NCI-H345 (cell line): ENCODE measurements around the gene ALDH1L2.
A peak's percentile ranks its signal among the peaks of the same experiment; 100 is the strongest.

Experiments
- DNase-seq: peaks from one replicate; lab custom pipeline; 2025; lab: John Stamatoyannopoulos, UW

The ALDH1L2 gene

GRCh38 chr12:105083551-105084105 is 630 bp downstream of the ALDH1L2 start:
- no peak for DNase-seq

- DNase-seq = no peak
Measured at GRCh38 chr12:105083031-105083430, 1.2 kb downstream of the ALDH1L2 start.

- DNase-seq = no peak
Measured at GRCh38 chr12:105078712-105079570, 5.3 kb downstream of the ALDH1L2 start.

- DNase-seq = no peak
Measured at GRCh38 chr12:105077435-105077834, 6.8 kb downstream of the ALDH1L2 start.

- DNase-seq = no peak
Measured at GRCh38 chr12:105076913-105077312, 7.3 kb downstream of the ALDH1L2 start.

- no peak for DNase-seq
Measured at GRCh38 chr12:105076098-105076497, 8.2 kb downstream of the ALDH1L2 start.

GRCh38 chr12:105072888-105073488 is 11.3 kb downstream of the ALDH1L2 start:
- no peak for DNase-seq

- DNase-seq = no peak
Measured at GRCh38 chr12:105071981-105072380, 12.3 kb downstream of the ALDH1L2 start.

- no peak for DNase-seq
Measured at GRCh38 chr12:105069936-105070702, 14.1 kb downstream of the ALDH1L2 start.

- DNase-seq = no peak
Measured at GRCh38 chr12:105067511-105068031, 16.7 kb downstream of the ALDH1L2 start.

GRCh38 chr12:105064564-105065178 is 19.6 kb downstream of the ALDH1L2 start:
- no peak for DNase-seq

GRCh38 chr12:105060715-105061378 is 23.4 kb downstream of the ALDH1L2 start:
- no peak for DNase-seq

GRCh38 chr12:105057174-105057573 is 27.1 kb downstream of the ALDH1L2 start:
- no peak for DNase-seq

- peak; percentile 79 for DNase-seq
Measured at GRCh38 chr12:105053116-105053572, 31.1 kb downstream of the ALDH1L2 start.

- no peak for DNase-seq
Measured at GRCh38 chr12:105051981-105052380, 32.3 kb downstream of the ALDH1L2 start.

- DNase-seq = no peak
Measured at GRCh38 chr12:105048315-105048714, 35.9 kb downstream of the ALDH1L2 start.

- no peak for DNase-seq
Measured at GRCh38 chr12:105047308-105047707, 37.0 kb downstream of the ALDH1L2 start.

- DNase-seq = no peak
Measured at GRCh38 chr12:105041186-105041585, 43.1 kb downstream of the ALDH1L2 start.

- no peak for DNase-seq
Measured at GRCh38 chr12:105040476-105040875, 43.8 kb downstream of the ALDH1L2 start.

- no peak for DNase-seq
Measured at GRCh38 chr12:105036937-105037649, 47.2 kb downstream of the ALDH1L2 start.
